Activated naive CD8-positive, alpha-beta T cell treated with anti-CD3 and anti-CD28 coated beads, Interleukin-2, amount 50 U/mL, for 24 hours (primary cell): ENCODE results near the gene TSEN34.
A peak's percentile ranks its signal among the peaks of the same experiment; 100 is the strongest.
"Not testable (repeated sequence)": the region's sequence is repeated elsewhere in the genome, so short reads cannot be mapped to it uniquely, and the experiment has no call there.

Source experiments
- ATAC-seq: fragments of 150-1000 bp; cut with Tn5 transposase; one replicate; pipeline ENCODE4 v1.10.0; 2021
- DNase-seq: peaks from one replicate; pipeline ENCODE4 v3.0.0; 2021
- H3K27ac Mint-ChIP-seq: one replicate; pipeline ENCODE4 v1.8.0; 2021; ENCODE audit warnings: mild to moderate bottlenecking, mixed read lengths
- H3K27me3 Mint-ChIP-seq: one replicate; pipeline ENCODE4 v1.8.0; 2021; ENCODE audit warnings: mixed read lengths
- H3K36me3 Mint-ChIP-seq: one replicate; pipeline ENCODE4 v1.8.0; 2021; ENCODE audit warnings: low read depth, mixed read lengths
- H3K4me1 Mint-ChIP-seq: one replicate; pipeline ENCODE4 v1.8.0; 2021; ENCODE audit warnings: mixed read lengths
- H3K4me3 Mint-ChIP-seq: one replicate; pipeline ENCODE4 v1.8.0; 2021; ENCODE audit warnings: mild to moderate bottlenecking, moderate library complexity, mixed read lengths
- H3K9me3 Mint-ChIP-seq: one replicate; pipeline ENCODE4 v1.8.0; 2021; ENCODE audit warnings: mixed read lengths

The TSEN34 gene

GRCh38 chr19:54221947-54222346 lies 30.8 kb downstream of the TSEN34 start:
- not testable (repeated sequence) for ATAC-seq, H3K36me3 Mint-ChIP-seq, H3K4me3 Mint-ChIP-seq, DNase-seq, H3K27ac Mint-ChIP-seq, H3K4me1 Mint-ChIP-seq, H3K9me3 Mint-ChIP-seq
- H3K27me3 Mint-ChIP-seq: peaks cover 18% of the 10 kb centered on the region

- not testable (repeated sequence) for ATAC-seq, DNase-seq, H3K4me3 Mint-ChIP-seq, H3K27ac Mint-ChIP-seq, H3K9me3 Mint-ChIP-seq, H3K4me1 Mint-ChIP-seq, H3K36me3 Mint-ChIP-seq
- H3K27me3 Mint-ChIP-seq: peaks cover 18% of the 10 kb centered on the region
Measured at GRCh38 chr19:54222474-54223276, 31.6 kb downstream of the TSEN34 start, which contains the start of gene LILRB3. Gene LILRB3, minus strand, starts transcription at chr19:54223007. Its CDS starts 31 bp downstream, at chr19:54222976.

GRCh38 chr19:54223277-54223936 lies 32.3 kb downstream of the TSEN34 start:
- not testable (repeated sequence) for H3K9me3 Mint-ChIP-seq, H3K36me3 Mint-ChIP-seq, DNase-seq, H3K4me3 Mint-ChIP-seq, H3K27ac Mint-ChIP-seq, ATAC-seq, H3K4me1 Mint-ChIP-seq
- peaks cover 20% of the 10 kb centered on the region for H3K27me3 Mint-ChIP-seq

- not testable (repeated sequence) for H3K4me3 Mint-ChIP-seq, DNase-seq, H3K4me1 Mint-ChIP-seq, H3K36me3 Mint-ChIP-seq, ATAC-seq, H3K27ac Mint-ChIP-seq, H3K9me3 Mint-ChIP-seq
- peaks cover 22% of the 10 kb centered on the region for H3K27me3 Mint-ChIP-seq
Measured at GRCh38 chr19:54223937-54224281, 32.8 kb downstream of the TSEN34 start.

DNA sequence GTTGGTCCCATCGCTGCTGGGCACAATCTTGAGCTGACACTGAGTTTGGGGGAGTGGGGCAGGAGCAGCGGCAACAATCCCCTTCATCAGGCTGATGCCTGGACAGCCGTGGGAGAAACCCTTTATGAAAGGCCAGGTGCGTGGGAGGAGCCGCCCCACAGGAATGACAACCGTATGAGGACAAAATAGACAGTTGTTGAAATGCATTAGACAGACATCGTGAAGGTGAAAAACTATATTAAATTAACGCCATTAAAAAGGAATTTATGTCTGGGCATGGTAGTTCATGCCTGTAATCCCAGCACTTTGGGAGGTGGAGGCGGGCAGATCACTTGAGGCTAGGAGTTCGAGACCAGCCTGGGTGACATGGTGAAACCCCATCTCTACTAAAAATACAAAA lies 33.5 kb downstream of the TSEN34 start:
- not testable (repeated sequence) for ATAC-seq, H3K4me3 Mint-ChIP-seq, H3K4me1 Mint-ChIP-seq, H3K27ac Mint-ChIP-seq, H3K9me3 Mint-ChIP-seq, DNase-seq, H3K36me3 Mint-ChIP-seq
- H3K27me3 Mint-ChIP-seq: peaks cover 26% of the 10 kb centered on the region

DNA sequence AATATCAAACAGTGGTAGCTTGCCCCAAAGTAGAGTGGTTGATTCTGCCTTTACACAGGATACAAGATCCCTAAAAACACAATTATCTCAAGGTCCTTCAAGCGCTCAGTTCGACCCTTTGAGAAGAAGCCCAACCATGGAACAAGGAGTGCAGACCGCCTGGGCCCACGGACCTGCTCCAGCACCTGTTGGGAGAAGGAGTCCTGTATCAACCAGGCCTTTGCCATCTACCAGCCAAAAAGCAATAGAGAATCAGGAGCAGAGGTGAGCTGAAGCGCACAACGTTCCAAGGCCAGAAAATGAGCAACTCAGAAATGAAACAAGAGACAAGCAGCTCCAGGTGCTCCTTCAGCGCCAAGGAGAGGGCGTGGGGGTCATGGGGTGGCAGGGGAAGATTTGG lies 38.0 kb downstream of the TSEN34 start:
- H3K4me3 Mint-ChIP-seq: no peak overlapping the region
- no peak for ATAC-seq
- H3K27ac Mint-ChIP-seq: no peak overlapping the region
- H3K27me3 Mint-ChIP-seq: peaks cover 33% of the 10 kb centered on the region
- H3K4me1 Mint-ChIP-seq: peaks cover 6% of the 10 kb centered on the region
- no peaks in the 10 kb centered on the region for H3K9me3 Mint-ChIP-seq
- no peak for DNase-seq
- H3K36me3 Mint-ChIP-seq: no peaks in the 10 kb centered on the region

- no peaks in the 10 kb centered on the region for H3K36me3 Mint-ChIP-seq
- peaks cover 33% of the 10 kb centered on the region for H3K27me3 Mint-ChIP-seq
- H3K4me3 Mint-ChIP-seq: no peak overlapping the region
- H3K4me1 Mint-ChIP-seq: peaks cover 6% of the 10 kb centered on the region
- no peaks in the 10 kb centered on the region for H3K9me3 Mint-ChIP-seq
- ATAC-seq (no peak), DNase-seq (no peak)
- H3K27ac Mint-ChIP-seq: no peak overlapping the region
Measured at GRCh38 chr19:54230031-54230430, 38.9 kb downstream of the TSEN34 start.

DNA sequence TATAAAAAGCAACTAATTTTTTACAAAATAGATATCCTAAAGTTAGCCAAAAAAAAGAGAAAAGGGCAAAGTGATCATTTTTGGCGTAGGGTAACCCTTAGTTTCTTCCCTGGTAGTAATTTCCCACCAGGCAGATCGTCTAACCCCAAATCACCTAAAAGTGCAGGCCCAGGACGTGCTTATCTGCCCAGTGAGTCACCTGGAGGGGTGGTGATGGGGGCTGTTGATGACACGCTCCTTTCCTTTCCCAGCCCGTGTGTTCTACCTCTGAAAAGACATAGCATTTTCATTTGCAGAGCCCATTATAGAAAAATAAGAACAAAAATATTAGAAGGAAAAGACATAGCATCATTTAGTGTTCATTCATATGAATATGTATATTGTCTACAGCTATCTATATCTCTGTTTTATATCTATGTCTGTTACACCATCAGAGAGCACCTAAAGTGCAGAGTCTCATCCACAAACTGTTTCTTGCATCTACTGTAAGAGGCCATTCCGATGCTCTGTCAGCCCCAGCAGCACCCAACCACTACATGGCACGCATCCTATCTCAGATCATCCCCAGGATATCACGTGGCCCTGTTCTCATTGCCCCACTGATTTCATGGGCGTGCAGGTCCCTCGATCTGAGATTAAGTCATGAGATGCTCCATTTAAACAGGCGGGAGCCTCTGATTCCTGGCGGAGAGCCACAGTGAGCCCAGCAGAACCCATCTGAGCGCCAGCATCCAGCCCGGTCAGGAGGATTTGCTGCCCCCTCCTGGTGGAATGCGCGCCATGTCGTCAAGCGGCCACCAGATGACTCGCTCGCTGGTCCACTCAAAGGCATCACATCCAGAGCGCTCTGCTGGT lies 40.2 kb downstream of the TSEN34 start:
- H3K4me1 Mint-ChIP-seq: peaks cover 6% of the 10 kb centered on the region
- no peak overlapping the region for H3K4me3 Mint-ChIP-seq
- H3K36me3 Mint-ChIP-seq: no peaks in the 10 kb centered on the region
- no peak overlapping the region for H3K27ac Mint-ChIP-seq
- DNase-seq: peak; percentile 96
- ATAC-seq: peak; percentile 95
- no peaks in the 10 kb centered on the region for H3K9me3 Mint-ChIP-seq
- peaks cover 33% of the 10 kb centered on the region for H3K27me3 Mint-ChIP-seq

- Mint-ChIP-seq H3K4me1 (peaks cover 6% of the 10 kb centered on the region), H3K27ac (no peak overlapping the region), H3K27me3 (peaks cover 29% of the 10 kb centered on the region), H3K9me3 (no peaks in the 10 kb centered on the region), H3K4me3 (no peak overlapping the region), H3K36me3 (no peaks in the 10 kb centered on the region)
- no peak for DNase-seq
- ATAC-seq: no peak
Measured at GRCh38 chr19:54233941-54234340, 42.8 kb downstream of the TSEN34 start.

GRCh38 chr19:54239491-54240371 lies 48.6 kb downstream of the TSEN34 start:
- H3K4me1 Mint-ChIP-seq, DNase-seq, H3K9me3 Mint-ChIP-seq, H3K4me3 Mint-ChIP-seq, H3K36me3 Mint-ChIP-seq, H3K27ac Mint-ChIP-seq: not testable (repeated sequence)
- ATAC-seq: peak; percentile 47
- H3K27me3 Mint-ChIP-seq: peaks cover 18% of the 10 kb centered on the region

GRCh38 chr19:54240372-54241336 lies 49.5 kb downstream of the TSEN34 start:
- not testable (repeated sequence) for H3K36me3 Mint-ChIP-seq, ATAC-seq, H3K27ac Mint-ChIP-seq, DNase-seq, H3K4me1 Mint-ChIP-seq, H3K9me3 Mint-ChIP-seq, H3K4me3 Mint-ChIP-seq
- peaks cover 19% of the 10 kb centered on the region for H3K27me3 Mint-ChIP-seq

- not testable (repeated sequence) for H3K27ac Mint-ChIP-seq, ATAC-seq, H3K4me3 Mint-ChIP-seq, H3K9me3 Mint-ChIP-seq, H3K4me1 Mint-ChIP-seq, DNase-seq, H3K36me3 Mint-ChIP-seq
- peaks cover 19% of the 10 kb centered on the region for H3K27me3 Mint-ChIP-seq
Measured at GRCh38 chr19:54242234-54242633, 51.1 kb downstream of the TSEN34 start.

DNA sequence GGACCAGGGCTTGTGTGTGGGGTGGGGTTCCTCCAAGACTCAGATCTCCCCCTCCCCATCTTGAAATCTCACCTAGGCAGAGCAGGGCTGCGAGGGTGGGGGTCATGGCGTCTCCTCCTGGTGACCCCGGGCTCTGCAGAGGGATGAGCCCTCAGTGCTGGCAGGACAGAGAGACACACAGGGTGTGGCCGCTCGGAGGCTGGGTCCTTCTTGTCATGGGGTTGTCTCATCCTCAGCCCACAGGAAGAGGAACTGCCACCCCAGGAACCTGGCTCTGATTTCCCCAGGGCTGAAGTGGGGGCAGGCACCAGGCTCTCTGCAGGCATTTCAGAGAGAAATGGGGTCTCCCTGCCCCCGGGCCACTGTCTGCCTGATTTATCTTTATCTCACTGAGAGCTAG lies 51.5 kb downstream of the TSEN34 start, which contains the start of gene LILRA6:
Gene LILRA6 (minus strand): TSS at position 145 of the 400 bp plus-strand sequence.
- H3K4me1 Mint-ChIP-seq, DNase-seq, H3K4me3 Mint-ChIP-seq, ATAC-seq, H3K36me3 Mint-ChIP-seq, H3K9me3 Mint-ChIP-seq, H3K27ac Mint-ChIP-seq: not testable (repeated sequence)
- peaks cover 19% of the 10 kb centered on the region for H3K27me3 Mint-ChIP-seq
